Measurements from ENCODE around the gene ZNF850. TPM values are rescaled to one million over a fixed set of nuclear protein-coding genes. Genes with fewer than 3 reads are reported as not detected.

ZNF850 gene
- total and polyA plus RNA-seq, 2 of the 13 experiments (the other 11 are each of a cell fraction or from before 2014, with no cell fraction given), result 0.78 to 6.6 TPM

- TF ChIP-seq CHD4 (IDR thresholded peaks at IDR 0.05; ENCODE audit: borderline replicate concordance, low read length), result peak; percentile 56; the same call in 1 of the 2 replicates
- TF ChIP-seq ATF1 (CRISPR knock-in tag; IDR thresholded peaks at IDR 0.05), result peak; percentile 87
- no peak for TF ChIP-seq ZNF414 (CRISPR knock-in tag; IDR thresholded peaks at IDR 0.05)
- TF ChIP-seq RELA (CRISPR knock-in tag; IDR thresholded peaks at IDR 0.05), result 0 out of 2 replicates have a peak, but pooled peaks have one; percentile 21
- no peak for TF ChIP-seq LCORL (IDR thresholded peaks at IDR 0.05)
- TF ChIP-seq LCORL (CRISPR knock-in tag; IDR thresholded peaks at IDR 0.05), result no peak
- TF ChIP-seq NR1H2 (CRISPR knock-in tag; IDR thresholded peaks at IDR 0.05; ENCODE audit: borderline replicate concordance, low read depth), result no peak
- no peak; the same call in none of the 2 replicates for TF ChIP-seq PHF8 (CRISPR knock-in tag; IDR thresholded peaks at IDR 0.05)
- no peak for TF ChIP-seq REL (CRISPR knock-in tag; conservative IDR thresholded peaks at IDR 0.05)
- TF ChIP-seq RERE (CRISPR knock-in tag; IDR thresholded peaks at IDR 0.05; ENCODE audit: low read depth), result no peak
- TF ChIP-seq ZNF737 (CRISPR knock-in tag; IDR thresholded peaks at IDR 0.05; ENCODE audit: borderline replicate concordance), result 0 out of 2 replicates have a peak, but pooled peaks have one; percentile 47
- no peak for TF ChIP-seq DZIP1 (CRISPR knock-in tag; IDR thresholded peaks at IDR 0.05)
- TF ChIP-seq ZSCAN31 (CRISPR knock-in tag; IDR thresholded peaks at IDR 0.05; ENCODE audit: low read depth), result no peak
- peak; percentile 74 for TF ChIP-seq ELF1 (CRISPR knock-in tag; IDR thresholded peaks at IDR 0.05)
- TF ChIP-seq ZNF446 (CRISPR knock-in tag; IDR thresholded peaks at IDR 0.05), result 0 out of 2 replicates have a peak, but pooled peaks have one; percentile 12
- TF ChIP-seq ZNF513 (CRISPR knock-in tag; conservative IDR thresholded peaks at IDR 0.05), result no peak
- no peak for TF ChIP-seq ZFP1 (CRISPR knock-in tag; IDR thresholded peaks at IDR 0.05)
- no peak for TF ChIP-seq PAX8 (CRISPR knock-in tag; IDR thresholded peaks at IDR 0.05; ENCODE audit: borderline replicate concordance)
- TF ChIP-seq FOXO1 (CRISPR knock-in tag; IDR thresholded peaks at IDR 0.05), result 0 out of 2 replicates have a peak, but pooled peaks have one; percentile 13
- no peak for TF ChIP-seq FOXK2 (IDR thresholded peaks at IDR 0.05)
These were observed at the start of gene ZNF850 (continued) for GRCh38 chr19:36772311-36773222.
